Neural progenitor cell (in vitro differentiated cells): ENCODE results near the gene CLEC17A.

Source experiments
- CTCF ChIP-seq: fragments of 200-600 bp; sonication (generic); IDR thresholded peaks from 2 replicates; pipeline ENCODE4 v1.5.1; 2017; ENCODE audit warnings: antibody characterized with exemption, mild to moderate bottlenecking
- EZH2 ChIP-seq: fragments of 200-600 bp; sonication (generic); IDR thresholded peaks from 2 replicates; pipeline ENCODE4 v1.6.1; 2017; ENCODE audit warnings: antibody characterized with exemption, mild to moderate bottlenecking, moderate library complexity
- EZH2phosphoT487 ChIP-seq: fragments of 200-600 bp; sonication (generic); IDR thresholded peaks from 2 replicates; pipeline ENCODE4 v1.6.1; 2017; ENCODE audit warnings: antibody characterized with exemption

- TF ChIP-seq CTCF, result no peak
- no peak for TF ChIP-seq EZH2
- no peak for TF ChIP-seq EZH2phosphoT487
Observed at GRCh38 chr19:14550201-14550754, 32.6 kb upstream of the CLEC17A start.
